ENCODE data around the gene GK2. TPM values are rescaled to one million over a fixed set of nuclear protein-coding genes. Genes with fewer than 3 reads are reported as not detected.

GK2 gene
- total RNA-seq, 3 donors from 2014 or later = not detected

GRCh38 chr4:79366422-79366821 is 41.6 kb downstream of the GK2 start:
- no peak for ATAC-seq

DNA sequence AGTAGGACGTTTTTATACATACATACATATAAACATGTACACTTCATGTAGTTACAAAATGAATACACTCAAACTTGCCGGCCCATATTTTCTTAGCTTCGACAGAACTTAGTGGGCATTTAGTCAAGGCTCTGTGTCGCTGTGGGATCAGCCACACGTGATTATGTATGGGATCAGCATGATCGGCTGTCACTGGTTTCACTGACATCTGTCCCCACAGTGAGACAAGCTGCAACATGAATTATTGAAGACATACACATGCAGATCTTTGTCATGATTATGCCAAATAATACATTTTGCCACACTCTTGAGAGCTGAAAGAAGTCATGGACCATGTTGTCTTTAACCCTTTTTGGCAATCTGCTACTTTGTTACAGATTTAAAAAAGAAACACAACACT is 44.0 kb downstream of the GK2 start:
- Histone ChIP-seq H3K36me3 (ENCODE audit: low read depth) (no peaks in the 10 kb centered on the region), H3K4me1 (ENCODE audit: low read depth) (no peaks in the 10 kb centered on the region), H3K4me3 (no peak overlapping the region), H3K9me3 (no peaks in the 10 kb centered on the region)
- TF ChIP-seq, protein P1, sequence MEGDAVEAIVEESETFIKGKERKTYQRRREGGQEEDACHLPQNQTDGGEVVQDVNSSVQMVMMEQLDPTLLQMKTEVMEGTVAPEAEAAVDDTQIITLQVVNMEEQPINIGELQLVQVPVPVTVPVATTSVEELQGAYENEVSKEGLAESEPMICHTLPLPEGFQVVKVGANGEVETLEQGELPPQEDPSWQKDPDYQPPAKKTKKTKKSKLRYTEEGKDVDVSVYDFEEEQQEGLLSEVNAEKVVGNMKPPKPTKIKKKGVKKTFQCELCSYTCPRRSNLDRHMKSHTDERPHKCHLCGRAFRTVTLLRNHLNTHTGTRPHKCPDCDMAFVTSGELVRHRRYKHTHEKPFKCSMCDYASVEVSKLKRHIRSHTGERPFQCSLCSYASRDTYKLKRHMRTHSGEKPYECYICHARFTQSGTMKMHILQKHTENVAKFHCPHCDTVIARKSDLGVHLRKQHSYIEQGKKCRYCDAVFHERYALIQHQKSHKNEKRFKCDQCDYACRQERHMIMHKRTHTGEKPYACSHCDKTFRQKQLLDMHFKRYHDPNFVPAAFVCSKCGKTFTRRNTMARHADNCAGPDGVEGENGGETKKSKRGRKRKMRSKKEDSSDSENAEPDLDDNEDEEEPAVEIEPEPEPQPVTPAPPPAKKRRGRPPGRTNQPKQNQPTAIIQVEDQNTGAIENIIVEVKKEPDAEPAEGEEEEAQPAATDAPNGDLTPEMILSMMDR (IDR thresholded peaks at IDR 0.05) = no peak
- intact Hi-C loops (cut with DNase I, micrococcal nuclease) = no loop called here
- no peak for ATAC-seq
- DNase-seq = no peak

More at GRCh38 chr4:79366422-79366821, 41.6 kb downstream of the GK2 start:
- H3K4me3 ChIP-seq = no peak overlapping the region
- DNase-seq = no peak
- TF ChIP-seq, protein P1 (IDR thresholded peaks at IDR 0.05) = no peak
- H3K9me3 ChIP-seq = no peaks in the 10 kb centered on the region
- intact Hi-C loops (cut with DNase I, micrococcal nuclease) = no loop called here
- no peaks in the 10 kb centered on the region for H3K36me3 ChIP-seq (ENCODE audit: low read depth)
- H3K4me1 ChIP-seq (ENCODE audit: low read depth) = no peaks in the 10 kb centered on the region

- H3K4me1 ChIP-seq (ENCODE audit: low read depth) = no peaks in the 10 kb centered on the region
These were observed 45.4 kb downstream of the GK2 start for GRCh38 chr4:79362626-79363025.

GRCh38 chr4:79360006-79360405 is 48.0 kb downstream of the GK2 start:
- TF ChIP-seq, protein P1 (IDR thresholded peaks at IDR 0.05) = no peak
- ATAC-seq (no peak), DNase-seq (no peak)
- Histone ChIP-seq H3K36me3 (ENCODE audit: low read depth) (no peaks in the 10 kb centered on the region), H3K4me3 (no peak overlapping the region), H3K4me1 (ENCODE audit: low read depth) (no peaks in the 10 kb centered on the region), H3K9me3 (no peaks in the 10 kb centered on the region)
- intact Hi-C loops (cut with DNase I, micrococcal nuclease) = no loop called here

More at GRCh38 chr4:79362626-79363025, 45.4 kb downstream of the GK2 start:
- ATAC-seq (no peak), DNase-seq (no peak)
- intact Hi-C loops (cut with DNase I, micrococcal nuclease) = no loop called here
- no peaks in the 10 kb centered on the region for H3K36me3 ChIP-seq (ENCODE audit: low read depth)
- H3K9me3 ChIP-seq = no peaks in the 10 kb centered on the region
- H3K4me3 ChIP-seq = no peak overlapping the region
- TF ChIP-seq, protein P1 (IDR thresholded peaks at IDR 0.05) = no peak

DNA sequence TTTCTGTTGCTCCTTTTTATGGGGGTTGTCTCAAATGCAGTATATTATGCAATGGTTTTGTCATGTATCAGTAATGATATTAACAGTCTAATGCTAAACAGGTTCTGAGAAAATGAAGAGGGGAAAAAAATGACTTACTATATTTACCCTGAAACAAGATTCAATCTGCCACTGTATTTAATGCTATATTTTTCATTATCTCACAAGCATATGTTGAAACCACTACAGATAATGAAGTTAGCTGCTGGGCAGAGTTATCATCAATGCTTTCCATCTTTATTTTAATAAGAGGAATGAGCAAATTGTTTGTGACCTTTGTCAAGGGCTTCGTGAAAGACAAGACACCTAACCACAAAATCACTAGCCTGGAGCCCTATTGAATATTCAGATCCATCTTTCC is 49.6 kb downstream of the GK2 start:
- no peak for ATAC-seq
- no peak for DNase-seq
- TF ChIP-seq, protein P1 (IDR thresholded peaks at IDR 0.05) = no peak
- intact Hi-C loops (cut with DNase I, micrococcal nuclease) = no loop called here
- no peaks in the 10 kb centered on the region for H3K36me3 ChIP-seq (ENCODE audit: low read depth)
- no peaks in the 10 kb centered on the region for H3K4me1 ChIP-seq (ENCODE audit: low read depth)
- H3K9me3 ChIP-seq = no peaks in the 10 kb centered on the region
- H3K4me3 ChIP-seq = no peak overlapping the region

DNA sequence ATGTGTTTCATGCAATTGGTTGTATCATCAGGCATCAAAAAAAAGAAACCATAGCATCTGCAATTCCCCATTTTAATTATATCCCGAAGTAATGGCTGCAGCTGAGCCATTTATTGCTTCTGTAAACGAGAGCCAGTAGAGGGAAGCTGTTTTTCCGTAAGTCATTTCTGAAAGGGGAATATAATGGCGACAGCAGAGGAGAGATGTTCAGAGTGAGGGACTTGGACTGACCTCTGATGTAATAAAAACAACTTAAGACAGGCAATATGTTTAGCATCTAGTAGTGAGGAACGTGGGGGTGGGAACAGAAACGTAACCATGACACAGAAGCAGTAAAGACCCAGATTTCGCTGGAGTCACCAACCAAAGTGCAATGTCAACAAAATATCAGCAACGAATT is 50.7 kb downstream of the GK2 start:
- TF ChIP-seq, protein P1 (IDR thresholded peaks at IDR 0.05) = no peak
- DNase-seq (no peak), ATAC-seq (no peak)
- H3K36me3 ChIP-seq (ENCODE audit: low read depth) = no peaks in the 10 kb centered on the region
- no peaks in the 10 kb centered on the region for H3K4me1 ChIP-seq (ENCODE audit: low read depth)
- intact Hi-C loops (cut with DNase I, micrococcal nuclease) = no loop called here
- no peaks in the 10 kb centered on the region for H3K9me3 ChIP-seq
- no peak overlapping the region for H3K4me3 ChIP-seq

Data from mucosa of descending colon (tissue), 3 donors.